Loucy (cell line): ENCODE results near the gene LEP.

ENCODE experiments used
- CTCF ChIP-seq: fragments of 200-600 bp; sonication (generic); conservative IDR thresholded peaks from 2 replicates; pipeline ENCODE4 v1.5.1; 2014; ENCODE audit warnings: mild to moderate bottlenecking, antibody characterized with exemption, low read length
- EZH2phosphoT487 ChIP-seq: fragments of 200-600 bp; IDR thresholded peaks from 2 replicates; pipeline ENCODE4 v1.6.1; 2018; ENCODE audit warnings: antibody characterized with exemption, mild to moderate bottlenecking, moderate library complexity, borderline replicate concordance

- TF ChIP-seq CTCF, result no peak
- TF ChIP-seq EZH2phosphoT487, result no peak
Measured at GRCh38 chr7:128268233-128268632, 27.2 kb downstream of the LEP start.
